Right lobe of liver (tissue), 6 donors: ENCODE results near the gene SPIN1. TPM values are rescaled to one million over a fixed set of nuclear protein-coding genes. Genes with fewer than 3 reads are reported as not detected.

Experiments
- ATAC-seq, 4 donors: fragments of 200-7000 bp; cut with Tn5 transposase; one replicate each; pipeline ENCODE4 v1.9.1; 2020; ENCODE audit warnings: mild to moderate bottlenecking in 4 of 4, moderate library complexity in 4 of 4
- DNase-seq, 3 donors: peaks; one replicate each; pipeline ENCODE4 v3.0.0-alpha.2; 2020
- H3K27ac ChIP-seq, 3 donors: fragments of 200-600 bp; one replicate each; pipeline ENCODE4 v1.8.0; 2022
- H3K27me3 ChIP-seq, 2 donors: fragments of 200-600 bp; one replicate each; pipeline ENCODE4 v1.8.0; 2022
- H3K36me3 ChIP-seq, 4 donors: fragments of 200-600 bp; sonication (generic) in 1 of 4; one replicate each; pipeline versions ENCODE4 v1.5.1 to v1.8.0; 2017 to 2022; ENCODE audit warnings: control low read depth in 1 of 4
- H3K4me1 ChIP-seq, 4 donors: fragments of 200-600 bp; sonication (generic) in 1 of 4; one replicate each; pipeline versions ENCODE4 v1.5.1 to v1.8.0; 2017 to 2022; ENCODE audit warnings: control low read depth in 1 of 4
- H3K4me3 ChIP-seq, 3 donors: fragments of 200-600 bp; one replicate each; pipeline ENCODE4 v1.8.0; 2022
- H3K9me3 ChIP-seq, 4 donors: fragments of 200-600 bp; sonication (generic) in 1 of 4; one replicate each; pipeline versions ENCODE4 v1.5.1 to v1.8.0; 2017 to 2022; ENCODE audit warnings: control low read depth in 1 of 4
- CTCF ChIP-seq, 4 donors: fragments of 200-600 bp in 3 of 4; fragments of 450-650 bp in 1 of 4; IDR thresholded peaks; one replicate each; pipeline versions ENCODE4 v1.5.1 to v1.8.0; 2016 to 2022; ENCODE audit warnings: antibody characterized with exemption in 4 of 4, mild to moderate bottlenecking in 2 of 4
- POLR2A ChIP-seq: fragments of 450-650 bp; IDR thresholded peaks from one replicate; pipeline ENCODE4 v1.6.1; 2017; ENCODE audit warnings: antibody characterized with exemption, mild to moderate bottlenecking
- WGBS: methylation state at CpG from one replicate; pipeline ENCODE4 v1.1.6; 2018; ENCODE audit warnings: low coverage, low lambda C conversion rate; ENCODE audit not compliant: insufficient coverage; ENCODE audit errors: missing lambda C conversion rate; 5-methylcytosine and 5-hydroxymethylcytosine counted together
- intact Hi-C, 2 donors: fragments of 100-400 bp; cut with DNase I; formaldehyde crosslinking; loops; one replicate each; pipeline versions ENCODE4 v1.11.2 to v1.14.1; 2022
- total RNA-seq, 6 experiments: library from RNA; depleted of rRNA in 2 of 6; stranded (reverse); fragments of >200 nt in 2 of 6; fragmentation: NEBNext Ultra II Directional in 3 of 6; extraction: Animal tissue kit (Norgen Biotek cat#: 25700) in 3 of 6; gene quantifications; one replicate each; pipeline versions ENCODE4 v1.1.0 to v1.2.4, GENCODE V29; 2016 to 2023
- donor health status: DM: no; HTN: yes; CAD: no.
- donor health status: DM: no; HTN: no; CAD: no.
- donor health status: DM: no; HTN: no; CAD: no.
- donor health status: DM: no; HTN: yes; CAD: no.
- donor health status: DM: no; HTN: yes; CAD: no.

SPIN1 gene
- total RNA-seq, 6 experiments from 2014 or later, result 15.7 to 21.2 (median 18.7) TPM

- H3K4me1 ChIP-seq, result no peaks in the 10 kb centered on the region
- H3K27me3 ChIP-seq, result no peaks in the 10 kb centered on the region
- no peak for DNase-seq
- intact Hi-C loops, result no loop called here
- H3K36me3 ChIP-seq, result no peaks in the 10 kb centered on the region
- 86% methylated on average over 1 of the region's 1 CpG for WGBS
- TF ChIP-seq CTCF (IDR thresholded peaks at IDR 0.05) (no peak), POLR2A (no peak)
- no peaks in the 10 kb centered on the region for H3K9me3 ChIP-seq
- no peak overlapping the region for H3K27ac ChIP-seq
- ATAC-seq, result no peak
- no peak overlapping the region for H3K4me3 ChIP-seq
Measured at GRCh38 chr9:88363661-88364060, 24.6 kb upstream of the SPIN1 start.

GRCh38 chr9:88364706-88365105 is 23.5 kb upstream of the SPIN1 start:
- 75% methylated on average over 2 of the region's 2 CpGs for WGBS
- DNase-seq, result no peak

GRCh38 chr9:88370346-88370745 is 17.9 kb upstream of the SPIN1 start:
- H3K4me3 ChIP-seq, result no peak overlapping the region
- H3K36me3 ChIP-seq, result no peaks in the 10 kb centered on the region
- no peaks in the 10 kb centered on the region for H3K4me1 ChIP-seq
- no peak for ATAC-seq
- TF ChIP-seq CTCF (IDR thresholded peaks at IDR 0.05) (no peak), POLR2A (no peak)
- intact Hi-C loops, result no loop called here
- no peak overlapping the region for H3K27ac ChIP-seq
- H3K27me3 ChIP-seq, result no peaks in the 10 kb centered on the region
- no peak for DNase-seq
- no peaks in the 10 kb centered on the region for H3K9me3 ChIP-seq

More at GRCh38 chr9:88364706-88365105, 23.5 kb upstream of the SPIN1 start:
- intact Hi-C loops, result no loop called here
- Histone ChIP-seq H3K36me3 (no peaks in the 10 kb centered on the region), H3K27ac (no peak overlapping the region), H3K4me3 (no peak overlapping the region), H3K4me1 (no peaks in the 10 kb centered on the region), H3K9me3 (no peaks in the 10 kb centered on the region), H3K27me3 (no peaks in the 10 kb centered on the region)
- no peak for ATAC-seq
- TF ChIP-seq POLR2A (no peak), CTCF (IDR thresholded peaks at IDR 0.05) (no peak)

- ATAC-seq, result no peak
- Histone ChIP-seq H3K36me3 (no peaks in the 10 kb centered on the region), H3K4me3 (no peak overlapping the region), H3K9me3 (no peaks in the 10 kb centered on the region), H3K4me1 (no peaks in the 10 kb centered on the region), H3K27me3 (no peaks in the 10 kb centered on the region), H3K27ac (no peak overlapping the region)
- WGBS, result 69% methylated on average over 2 of the region's 2 CpGs
- intact Hi-C loops, result no loop called here
- no peak for TF ChIP-seq CTCF (IDR thresholded peaks at IDR 0.05)
- TF ChIP-seq POLR2A, result no peak
- DNase-seq, result no peak
Measured at GRCh38 chr9:88372103-88372654, 16.1 kb upstream of the SPIN1 start.

GRCh38 chr9:88373045-88373444 is 15.2 kb upstream of the SPIN1 start:
- DNase-seq (no peak), ATAC-seq (no peak)
- no peak for TF ChIP-seq CTCF (IDR thresholded peaks at IDR 0.05)
- TF ChIP-seq POLR2A, result no peak
- H3K27ac ChIP-seq, result no peak overlapping the region
- intact Hi-C loops, result no loop called here
- H3K36me3 ChIP-seq, result no peaks in the 10 kb centered on the region
- WGBS, result 78% methylated on average over 3 of the region's 5 CpGs
- H3K4me1 ChIP-seq, result no peaks in the 10 kb centered on the region
- no peaks in the 10 kb centered on the region for H3K27me3 ChIP-seq
- no peak overlapping the region for H3K4me3 ChIP-seq
- H3K9me3 ChIP-seq, result no peaks in the 10 kb centered on the region
